DOHH2 (cell line): ENCODE data around the gene EEF1A1.

Source experiments
- EZH2phosphoT487 ChIP-seq: fragments of 200-600 bp; sonication (generic); IDR thresholded peaks from 2 replicates; pipeline ENCODE4 v1.6.1; 2017; ENCODE audit warnings: borderline replicate concordance, mild to moderate bottlenecking, antibody characterized with exemption, low read length, moderate library complexity, mixed read lengths
- TF ChIP-seq, protein P1 (sequence below): fragments of 200-600 bp; sonication (generic); IDR thresholded peaks from one replicate; pipeline ENCODE4 v1.5.1; 2014; ENCODE audit warnings: antibody characterized with exemption, mild to moderate bottlenecking, low read depth, low read length; ENCODE audit not compliant: poor library complexity, severe bottlenecking

- TF ChIP-seq, protein P1, sequence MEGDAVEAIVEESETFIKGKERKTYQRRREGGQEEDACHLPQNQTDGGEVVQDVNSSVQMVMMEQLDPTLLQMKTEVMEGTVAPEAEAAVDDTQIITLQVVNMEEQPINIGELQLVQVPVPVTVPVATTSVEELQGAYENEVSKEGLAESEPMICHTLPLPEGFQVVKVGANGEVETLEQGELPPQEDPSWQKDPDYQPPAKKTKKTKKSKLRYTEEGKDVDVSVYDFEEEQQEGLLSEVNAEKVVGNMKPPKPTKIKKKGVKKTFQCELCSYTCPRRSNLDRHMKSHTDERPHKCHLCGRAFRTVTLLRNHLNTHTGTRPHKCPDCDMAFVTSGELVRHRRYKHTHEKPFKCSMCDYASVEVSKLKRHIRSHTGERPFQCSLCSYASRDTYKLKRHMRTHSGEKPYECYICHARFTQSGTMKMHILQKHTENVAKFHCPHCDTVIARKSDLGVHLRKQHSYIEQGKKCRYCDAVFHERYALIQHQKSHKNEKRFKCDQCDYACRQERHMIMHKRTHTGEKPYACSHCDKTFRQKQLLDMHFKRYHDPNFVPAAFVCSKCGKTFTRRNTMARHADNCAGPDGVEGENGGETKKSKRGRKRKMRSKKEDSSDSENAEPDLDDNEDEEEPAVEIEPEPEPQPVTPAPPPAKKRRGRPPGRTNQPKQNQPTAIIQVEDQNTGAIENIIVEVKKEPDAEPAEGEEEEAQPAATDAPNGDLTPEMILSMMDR = no peak
- TF ChIP-seq EZH2phosphoT487 = no peak
Observed at GRCh38 chr6:73564578-73565345, 43.9 kb upstream of the EEF1A1 start.
